H1 (cell line): ENCODE results near the gene NRROS. TPM values are rescaled to one million over a fixed set of nuclear protein-coding genes. Genes with fewer than 3 reads are reported as not detected.
A peak's percentile ranks its signal among the peaks of the same experiment; 100 is the strongest.

ENCODE experiments used
- CTCF ChIA-PET: fragments of 300-600 bp; sonication (Branson Sonifier 250); formaldehyde crosslinking; loops from one replicate; lab custom pipeline; 2021; ENCODE audit not compliant: partially characterized antibody; lab: Charles Lee
- POLR2A ChIA-PET: fragments of 300-600 bp; sonication (Branson Sonifier 250); formaldehyde crosslinking; loops from one replicate; lab custom pipeline; 2021; ENCODE audit warnings: inconsistent platforms; ENCODE audit not compliant: partially characterized antibody; lab: Charles Lee
- DNase-seq, 2 experiments: peaks; one replicate each; pipeline versions ENCODE4 v3.0.0 to v3.0.0-alpha.2; 2010 to 2022; ENCODE audit warnings: low spot score in 2 of 2, low read depth in 1 of 2, mixed read lengths in 1 of 2
- FAIRE-seq: peaks from 2 replicates; lab custom pipeline; 2011; peaks lifted over from hg19 to GRCh38; lab: Jason Lieb, UNC
- H2AFZ ChIP-seq: 2 replicates; pipeline ENCODE4 v1.8.1; 2012; ENCODE audit warnings: low read length, inconsistent platforms
- H2AK5ac ChIP-seq: 2 replicates; pipeline ENCODE4 v1.6.1; 2013; ENCODE audit warnings: low read depth, low read length
- H2BK120ac ChIP-seq: replicated peaks from 2 replicates; pipeline ENCODE3; 2013; ENCODE audit warnings: low read depth, low read length, inconsistent platforms
- H2BK12ac ChIP-seq: 2 replicates; pipeline ENCODE4 v1.6.1; 2013; ENCODE audit warnings: low read depth, low read length
- H2BK15ac ChIP-seq: 2 replicates; pipeline ENCODE4 v1.6.1; 2013; ENCODE audit warnings: low read length
- H2BK20ac ChIP-seq: 2 replicates; pipeline ENCODE4 v1.6.1; 2013; ENCODE audit warnings: low read length
- H2BK5ac ChIP-seq: 2 replicates; pipeline ENCODE4 v1.6.1; 2013; ENCODE audit warnings: low read depth, low read length
- H3K14ac ChIP-seq: 2 replicates; pipeline ENCODE4 v1.6.1; 2013; ENCODE audit warnings: inconsistent platforms; ENCODE audit not compliant: insufficient read length
- H3K18ac ChIP-seq: 2 replicates; pipeline ENCODE4 v1.6.1; 2013; ENCODE audit warnings: low read length; ENCODE audit errors: extremely low read depth
- H3K23ac ChIP-seq: 2 replicates; pipeline ENCODE4 v1.6.1; 2013; ENCODE audit warnings: inconsistent platforms; ENCODE audit not compliant: insufficient read length
- H3K23me2 ChIP-seq: 2 replicates; pipeline ENCODE4 v1.6.1; 2013; ENCODE audit warnings: low read depth, low read length
- H3K27ac ChIP-seq: 2 replicates; pipeline ENCODE4 v1.6.1; 2011; ENCODE audit warnings: low read depth, low read length, inconsistent platforms
- H3K27me3 ChIP-seq, 4 experiments: replicated peaks in 1 of 4; 1 replicate in 1 of 4; 2 replicates in 3 of 4; pipeline versions ENCODE4 v1.6.1 to v1.8.1; 2011 to 2013; ENCODE audit warnings: low read length in 3 of 4, mild to moderate bottlenecking in 3 of 4, inconsistent platforms in 2 of 4, mixed read lengths in 2 of 4, moderate library complexity in 1 of 4; ENCODE audit not compliant: control insufficient read depth in 3 of 4, insufficient read depth in 3 of 4; ENCODE audit errors: extremely low read depth in 1 of 4
- H3K36me3 ChIP-seq, 4 experiments: 2 replicates each; pipeline versions ENCODE4 v1.6.1 to v1.8.1; 2011 to 2013; ENCODE audit warnings: mild to moderate bottlenecking in 4 of 4, low read length in 3 of 4, moderate library complexity in 2 of 4, control low read depth in 1 of 4, inconsistent platforms in 1 of 4; ENCODE audit not compliant: insufficient read depth in 4 of 4, control insufficient read depth in 2 of 4
- H3K4ac ChIP-seq: replicated peaks from 2 replicates; pipeline ENCODE3; 2013; ENCODE audit warnings: low read length, low read depth, mixed read lengths, inconsistent platforms; ENCODE audit not compliant: insufficient read length
- H3K4me1 ChIP-seq, 4 experiments: replicated peaks in 1 of 4; 1 replicate in 1 of 4; 2 replicates in 3 of 4; pipeline versions ENCODE4 v1.6.1 to v1.8.1; 2011 to 2013; ENCODE audit warnings: low read length in 3 of 4, inconsistent platforms in 2 of 4, mixed read lengths in 1 of 4; ENCODE audit not compliant: insufficient read depth in 4 of 4, control insufficient read depth in 3 of 4
- H3K4me2 ChIP-seq, 2 experiments: 2 replicates each; pipeline versions ENCODE4 v1.6.1 to v1.8.1; 2011 to 2013; ENCODE audit warnings: low read depth in 2 of 2, low read length in 2 of 2, control low read depth in 1 of 2, inconsistent platforms in 1 of 2, mild to moderate bottlenecking in 1 of 2; ENCODE audit not compliant: insufficient read depth in 1 of 2
- H3K4me3 ChIP-seq, 4 experiments: fragments of 200-600, 300-600 bp in 1 of 4; sonication (generic), shearing (Covaris generic), sonication (Bioruptor Twin) in 1 of 4; 2 replicates each; pipeline versions ENCODE4 v1.5.1 to v1.8.1; 2011 to 2016; ENCODE audit warnings: low read length in 4 of 4, low read depth in 3 of 4, control low read depth in 2 of 4, inconsistent platforms in 2 of 4, mild to moderate bottlenecking in 2 of 4, mixed read lengths in 1 of 4, moderate library complexity in 1 of 4; ENCODE audit not compliant: insufficient read depth in 2 of 4; ENCODE audit errors: extremely low read depth in 1 of 4
- H3K56ac ChIP-seq: replicated peaks from 2 replicates; pipeline ENCODE3; 2013; ENCODE audit warnings: low read depth, mild to moderate bottlenecking, mixed read lengths, low read length, inconsistent platforms; ENCODE audit not compliant: insufficient read length
- H3K79me1 ChIP-seq: 2 replicates; pipeline ENCODE4 v1.6.1; 2013; ENCODE audit warnings: low read depth, low read length, control low read depth
- H3K79me2 ChIP-seq, 2 experiments: 2 replicates each; pipeline versions ENCODE4 v1.6.1 to v1.8.1; 2012 to 2013; ENCODE audit warnings: low read length in 2 of 2, mild to moderate bottlenecking in 2 of 2, inconsistent platforms in 1 of 2; ENCODE audit not compliant: insufficient read depth in 2 of 2, control insufficient read depth in 1 of 2
- H3K9ac ChIP-seq, 4 experiments: replicated peaks in 1 of 4; 1 replicate in 1 of 4; 2 replicates in 3 of 4; pipeline versions ENCODE4 v1.6.1 to v1.8.1; 2011 to 2013; ENCODE audit warnings: low read depth in 3 of 4, low read length in 3 of 4, control low read depth in 2 of 4, mild to moderate bottlenecking in 2 of 4, moderate library complexity in 2 of 4, inconsistent platforms in 1 of 4; ENCODE audit errors: extremely low read depth in 1 of 4
- H3K9me3 ChIP-seq, 2 experiments: 2 replicates each; pipeline versions ENCODE4 v1.6.1 to v1.8.1; 2012 to 2013; ENCODE audit warnings: mild to moderate bottlenecking in 2 of 2, moderate library complexity in 2 of 2, control low read depth in 1 of 2, inconsistent platforms in 1 of 2, low read depth in 1 of 2, low read length in 1 of 2, mixed read lengths in 1 of 2; ENCODE audit not compliant: insufficient read depth in 2 of 2
- H4K20me1 ChIP-seq, 2 experiments: replicated peaks in 1 of 2; 2 replicates each; pipeline versions ENCODE3 to v1.8.1; 2011 to 2013; ENCODE audit warnings: inconsistent platforms in 2 of 2, low read length in 2 of 2, mild to moderate bottlenecking in 1 of 2; ENCODE audit not compliant: insufficient read depth in 2 of 2, control insufficient read depth in 1 of 2
- H4K5ac ChIP-seq: 2 replicates; pipeline ENCODE4 v1.6.1; 2013; ENCODE audit warnings: low read length, low read depth, mixed read lengths, inconsistent platforms; ENCODE audit not compliant: insufficient read length
- H4K8ac ChIP-seq: 2 replicates; pipeline ENCODE4 v1.8.0; 2013; ENCODE audit warnings: mild to moderate bottlenecking, moderate library complexity, low read length, inconsistent platforms; ENCODE audit not compliant: insufficient read depth; ENCODE audit errors: extremely low read depth
- H4K91ac ChIP-seq: replicated peaks from 2 replicates; pipeline ENCODE3; 2013; ENCODE audit warnings: low read length, mixed read lengths, inconsistent platforms; ENCODE audit not compliant: insufficient read length
- CBX8 ChIP-seq: fragments of 300-800, 300-1000 bp; sonication (generic); IDR thresholded peaks from 2 replicates; pipeline ENCODE4 v1.7.1; 2016; ENCODE audit warnings: low read depth, low read length, borderline replicate concordance
- CEBPB ChIP-seq: IDR thresholded peaks from 2 replicates; pipeline ENCODE4 v1.6.1; 2012; ENCODE audit warnings: low read depth, low read length
- CTBP2 ChIP-seq: IDR thresholded peaks from 2 replicates; pipeline ENCODE4 v1.7.0; 2011; ENCODE audit warnings: borderline replicate concordance, mild to moderate bottlenecking, moderate library complexity, mixed read lengths, low read length; ENCODE audit not compliant: insufficient read depth, insufficient read length
- EGR1 ChIP-seq: IDR thresholded peaks from 2 replicates; pipeline ENCODE4 v1.6.1; 2011; ENCODE audit warnings: low read depth, low read length, borderline replicate concordance
- EZH2 ChIP-seq: fragments of 200-600 bp; sonication (generic); IDR thresholded peaks from 2 replicates; pipeline ENCODE4 v1.7.1; 2012; ENCODE audit warnings: low read depth, mild to moderate bottlenecking, moderate library complexity, low read length, inconsistent platforms; ENCODE audit not compliant: severe bottlenecking
- HDAC2 ChIP-seq, 2 experiments: fragments of 300-600 bp in 1 of 2; sonication (generic) in 1 of 2; IDR thresholded peaks; 2 replicates each; pipeline ENCODE4 v1.6.1; 2011 to 2012; ENCODE audit warnings: low read depth in 2 of 2, low read length in 2 of 2, mild to moderate bottlenecking in 2 of 2, moderate library complexity in 2 of 2, borderline replicate concordance in 1 of 2, inconsistent platforms in 1 of 2
- NRF1 ChIP-seq: IDR thresholded peaks from 2 replicates; pipeline ENCODE4 v1.6.1; 2011; ENCODE audit warnings: mild to moderate bottlenecking, low read depth, low read length, improper control_type of control experiment
- RFX5 ChIP-seq: IDR thresholded peaks from 2 replicates; pipeline ENCODE4 v1.6.1; 2011; ENCODE audit warnings: low read depth, low read length, improper control_type of control experiment, borderline replicate concordance
- WGBS, 2 experiments: shearing (Covaris generic) in 1 of 2; methylation state at CpG; one replicate each; pipeline versions ENCODE4 v1.1.6 to v1.1.7; 2013 to 2015; ENCODE audit warnings: low lambda C conversion rate in 2 of 2, mixed read lengths in 2 of 2, inconsistent platforms in 1 of 2, low coverage in 1 of 2, missing lambda C conversion rate in 1 of 2; ENCODE audit not compliant: insufficient replicate concordance in 2 of 2, insufficient coverage in 1 of 2, insufficient read length in 1 of 2; ENCODE audit errors: extremely low coverage in 1 of 2, missing lambda C conversion rate in 1 of 2; 5-methylcytosine and 5-hydroxymethylcytosine counted together
- polyA plus RNA-seq, 7 experiments: library from polyadenylated mRNA; depleted of rRNA in 3 of 7; stranded (reverse) in 5 of 7; unstranded in 2 of 7; fragments of >200 nt in 5 of 7; fragments of 200-250 nt in 2 of 7; gene quantifications; 1 replicate in 5 of 7; 2 replicates in 1 of 7; 4 replicates in 1 of 7; pipeline versions ENCODE4 v1.2.1 to v1.2.3, GENCODE V29; 2011 to 2013; ENCODE audit warnings: missing spikeins in 2 of 7, mixed read lengths in 2 of 7
- total RNA-seq: library from RNA; stranded (reverse); fragmentation: NEBNext Ultra II Directional; extraction: Animal tissue kit (Norgen Biotek cat#: 25700); gene quantifications from 2 replicates; pipeline ENCODE4 v1.2.1, GENCODE V29; 2021

The NRROS gene
- total and polyA plus RNA-seq, 2 of the 8 experiments (the other 6 are each of a cell fraction or from before 2014, with no cell fraction given): 5.3 to 7.3 TPM

DNA sequence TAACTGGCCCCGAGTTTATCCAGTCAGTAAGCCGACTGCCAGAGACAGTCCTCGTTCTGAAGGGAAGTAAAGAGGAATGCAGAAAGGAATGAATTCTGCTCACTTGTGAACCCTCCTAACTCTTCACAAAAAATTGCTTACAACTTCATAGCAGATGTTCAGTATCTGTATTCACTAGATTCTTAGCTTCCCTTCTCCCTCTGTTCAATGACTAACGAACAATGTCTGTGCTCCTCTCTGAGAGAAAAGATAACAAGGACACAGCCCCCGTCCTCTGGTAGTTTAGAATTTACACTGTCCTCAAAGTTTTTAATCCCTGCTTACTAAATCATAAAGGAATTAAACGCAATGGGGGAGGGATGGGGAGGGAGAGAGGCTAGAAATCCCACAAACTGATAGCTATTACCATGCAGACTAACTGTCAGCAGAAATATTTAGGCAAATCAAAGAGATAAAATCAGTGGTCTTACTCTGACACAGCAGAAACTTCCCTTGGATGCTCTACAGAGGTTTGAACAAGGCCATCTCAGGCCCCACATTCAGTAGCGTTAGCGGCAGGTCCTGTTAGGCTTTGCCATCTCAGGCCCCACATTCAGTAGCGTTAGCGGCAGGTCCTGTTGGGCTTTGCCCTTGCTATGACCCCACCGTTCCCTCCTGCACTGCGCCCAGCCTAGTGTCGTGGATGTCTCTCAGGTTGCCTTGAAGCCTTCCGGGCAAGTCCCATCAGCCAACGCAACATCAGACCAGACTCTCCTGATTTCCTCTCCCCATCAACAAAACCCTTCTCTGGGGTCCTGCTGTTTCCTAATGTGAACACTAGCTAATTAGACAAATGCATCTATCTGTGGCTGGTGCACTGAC is 23.4 kb downstream of the NRROS start:
- Histone ChIP-seq H2AK5ac (no peak overlapping the region), H4K8ac (no peak overlapping the region), H3K27me3 (no peaks in the 10 kb centered on the region), H3K23me2 (no peaks in the 10 kb centered on the region), H3K9ac (no peak overlapping the region), H4K91ac (peak overlapping the region; percentile 29), H3K23ac (no peak overlapping the region), H2BK12ac (no peak overlapping the region), H3K4ac (no peak overlapping the region), H3K4me2 (no peak overlapping the region), H2BK5ac (no peak overlapping the region), H3K4me1 (peaks cover 0 to 8% (median 2%) of the 10 kb centered on the region in 4 experiments; a peak in 5 of 7 replicates), H3K36me3 (no peaks in the 10 kb centered on the region), H3K79me2 (no peaks in the 10 kb centered on the region), H3K4me3 (no peak overlapping the region), H4K20me1 (no peaks in the 10 kb centered on the region), H2BK20ac (no peak overlapping the region), H3K56ac (no peak overlapping the region), H4K5ac (no peak overlapping the region), H2AFZ (no peak overlapping the region), H2BK120ac (no peak overlapping the region), H3K27ac (no peak overlapping the region), H3K14ac (no peak overlapping the region), H3K79me1 (no peaks in the 10 kb centered on the region), H2BK15ac (no peak overlapping the region; the same call in 1 of the 2 replicates), H3K18ac (no peak overlapping the region), H3K9me3 (no peaks in the 10 kb centered on the region)
- DNase-seq (no peak), FAIRE-seq (no peak)
- ChIA-PET CTCF (interaction anchor here (1.5 to 6.6 kb wide), 3 partner anchors 9 to 53 kb away, joined by 5 to 25 read pairs (median 7); no protein-coding TSS in a partner anchor), POLR2A (interaction anchor here (1.6 to 2.0 kb wide), 2 partner anchors 30 to 77 kb away, joined by 3 to 6 read pairs; partner anchors contain the start of gene PAK2)
- no peak for TF ChIP-seq CTBP2
- TF ChIP-seq HDAC2 (IDR thresholded peaks at IDR 0.05; ENCODE audit: borderline replicate concordance in 1 of 2, low read depth in 2 of 2, low read length in 2 of 2): no peak
- TF ChIP-seq EGR1: no peak
- no peak for TF ChIP-seq RFX5
- no peak for TF ChIP-seq CBX8
- no peak for TF ChIP-seq NRF1
- TF ChIP-seq EZH2: no peak
- no peak for TF ChIP-seq CEBPB
- WGBS, 2 experiments: 93% methylated on average over 15 of the region's 15 CpGs; no CpG with 5 or more reads in 1 of the 2 experiments
